OCI-LY1 (cell line): Measurements from ENCODE around the gene FTL.

Experiments
- EZH2 ChIP-seq: fragments of 200-600 bp; sonication (generic), shearing (Covaris generic); IDR thresholded peaks from 2 replicates; pipeline ENCODE4 v1.8.0; 2017; ENCODE audit warnings: borderline replicate concordance, mixed run types, mild to moderate bottlenecking, antibody characterized with exemption, low read length, moderate library complexity, mixed read lengths
- TF ChIP-seq, protein P1 (sequence below): fragments of 200-600 bp; sonication (generic), shearing (Covaris generic); IDR thresholded peaks from 2 replicates; pipeline ENCODE4 v1.5.1; 2017; ENCODE audit warnings: mild to moderate bottlenecking, antibody characterized with exemption, low read length, moderate library complexity, mixed read lengths

DNA sequence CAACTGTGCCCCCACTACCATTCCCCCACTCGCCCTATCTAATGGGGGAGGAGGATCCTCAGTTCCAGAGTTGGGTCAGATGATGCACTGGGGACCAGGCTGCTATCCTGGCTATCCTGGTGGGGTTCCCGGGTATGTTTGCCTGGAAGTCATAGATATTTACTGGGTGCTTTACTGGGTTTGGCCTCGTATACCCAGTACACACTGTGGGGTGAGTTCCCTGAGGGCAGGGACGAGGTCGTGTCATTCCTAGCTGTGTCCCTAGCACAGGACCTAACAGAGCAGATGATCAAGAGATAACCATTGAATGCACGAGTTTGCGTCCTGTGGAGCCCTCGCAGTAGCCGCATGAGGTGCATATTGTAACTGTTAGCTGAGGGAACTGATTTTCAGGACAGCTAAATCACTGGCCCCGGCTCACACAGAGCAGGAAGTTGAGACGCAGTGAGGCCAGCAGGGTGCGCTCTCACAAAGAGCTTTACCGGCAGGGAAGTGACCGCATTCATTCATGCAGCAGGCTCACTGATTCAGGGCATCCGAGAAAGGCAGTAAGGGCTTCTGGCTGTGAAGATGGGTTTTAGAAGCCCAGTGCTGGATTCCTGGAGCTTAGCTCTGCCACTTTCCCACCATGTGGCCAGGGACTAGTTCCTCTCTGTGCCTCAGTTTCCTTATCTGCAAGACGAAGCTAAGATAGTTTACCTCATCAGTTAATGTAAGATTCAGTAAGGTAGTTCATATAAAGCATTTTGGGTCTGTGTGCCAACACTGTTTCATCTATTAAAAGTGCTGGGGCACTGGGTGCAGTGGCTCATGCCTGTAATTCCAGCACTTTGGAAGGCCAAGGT lies 34.6 kb downstream of the FTL start:
- TF ChIP-seq, protein P1, sequence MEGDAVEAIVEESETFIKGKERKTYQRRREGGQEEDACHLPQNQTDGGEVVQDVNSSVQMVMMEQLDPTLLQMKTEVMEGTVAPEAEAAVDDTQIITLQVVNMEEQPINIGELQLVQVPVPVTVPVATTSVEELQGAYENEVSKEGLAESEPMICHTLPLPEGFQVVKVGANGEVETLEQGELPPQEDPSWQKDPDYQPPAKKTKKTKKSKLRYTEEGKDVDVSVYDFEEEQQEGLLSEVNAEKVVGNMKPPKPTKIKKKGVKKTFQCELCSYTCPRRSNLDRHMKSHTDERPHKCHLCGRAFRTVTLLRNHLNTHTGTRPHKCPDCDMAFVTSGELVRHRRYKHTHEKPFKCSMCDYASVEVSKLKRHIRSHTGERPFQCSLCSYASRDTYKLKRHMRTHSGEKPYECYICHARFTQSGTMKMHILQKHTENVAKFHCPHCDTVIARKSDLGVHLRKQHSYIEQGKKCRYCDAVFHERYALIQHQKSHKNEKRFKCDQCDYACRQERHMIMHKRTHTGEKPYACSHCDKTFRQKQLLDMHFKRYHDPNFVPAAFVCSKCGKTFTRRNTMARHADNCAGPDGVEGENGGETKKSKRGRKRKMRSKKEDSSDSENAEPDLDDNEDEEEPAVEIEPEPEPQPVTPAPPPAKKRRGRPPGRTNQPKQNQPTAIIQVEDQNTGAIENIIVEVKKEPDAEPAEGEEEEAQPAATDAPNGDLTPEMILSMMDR: peak; percentile 83
- no peak for TF ChIP-seq EZH2
